Testis (tissue), 3 donors: ENCODE results near the gene GPR137. TPM values are rescaled to one million over a fixed set of nuclear protein-coding genes. Genes with fewer than 3 reads are reported as not detected.

Experiments
- DNase-seq: peaks from one replicate; pipeline ENCODE4 v3.0.0-alpha.2; 2019
- H3K27ac ChIP-seq, 2 donors: fragments of 200-600 bp; sonication (generic); one replicate each; pipeline ENCODE4 v1.5.1; 2019
- H3K27me3 ChIP-seq: fragments of 200-600 bp; sonication (generic); one replicate; pipeline ENCODE4 v1.5.1; 2019
- H3K36me3 ChIP-seq: fragments of 200-600 bp; sonication (generic); one replicate; pipeline ENCODE4 v1.5.1; 2017; ENCODE audit warnings: low read depth; ENCODE audit errors: missing control alignments
- H3K4me1 ChIP-seq: fragments of 200-600 bp; sonication (generic); one replicate; pipeline ENCODE4 v1.5.1; 2019
- H3K4me3 ChIP-seq, 2 donors: fragments of 200-600 bp; sonication (generic); one replicate each; pipeline ENCODE4 v1.5.1; 2017 to 2019
- H3K9me3 ChIP-seq: fragments of 200-600 bp; sonication (generic); one replicate; pipeline ENCODE4 v1.5.1; 2017
- POLR2A ChIP-seq: fragments of 450-650 bp; IDR thresholded peaks from one replicate; pipeline ENCODE4 v1.6.1; 2017; ENCODE audit warnings: antibody characterized with exemption, mild to moderate bottlenecking, moderate library complexity
- WGBS, 2 donors: methylation state at CpG; one replicate each; pipeline ENCODE4 v1.1.5; 2018; 5-methylcytosine and 5-hydroxymethylcytosine counted together
- intact Hi-C: fragments of 100-400 bp; cut with DNase I; formaldehyde crosslinking; loops from one replicate; pipeline ENCODE4 v1.15.1; 2023; ENCODE audit warnings: low total_unique reads
- polyA plus RNA-seq: library from polyadenylated mRNA; stranded (reverse); fragments of 350-450 nt; fragmentation: Illumina TruSeq; extraction: RNeasy Lipid Tissue Mini Kit (QIAGEN cat#74804); gene quantifications from one replicate; pipeline ENCODE4 v1.2.3, GENCODE V29; 2014; ENCODE audit warnings: low read depth, low replicate concordance; ENCODE audit not compliant: insufficient read depth
- total RNA-seq, 2 donors: library from RNA; depleted of rRNA; stranded (reverse); fragments of >200 nt; gene quantifications; one replicate each; pipeline ENCODE4 v1.2.3, GENCODE V29; 2016
- TF ChIP-seq, protein P1 (sequence below), 3 experiments: fragments of 450-650 bp in 2 of 3; fragments of 200-600 bp in 1 of 3; sonication (generic) in 1 of 3; IDR thresholded peaks; one replicate each; pipeline ENCODE4 v1.5.1; 2016 to 2019; ENCODE audit warnings: antibody characterized with exemption in 3 of 3, mild to moderate bottlenecking in 2 of 3, moderate library complexity in 1 of 3

Gene GPR137
- total and polyA plus RNA-seq, 3 donors from 2014 or later: 204 to 390 (median 230) TPM

- no peaks in the 10 kb centered on the region for H3K27me3 ChIP-seq
- H3K4me3 ChIP-seq: no peak overlapping the region
- H3K9me3 ChIP-seq: no peaks in the 10 kb centered on the region
- WGBS, 2 donors: 89 to 93% methylated on average over 11 of the region's 11 CpGs
- H3K4me1 ChIP-seq: peaks cover 10% of the 10 kb centered on the region
- no peak for TF ChIP-seq POLR2A
- TF ChIP-seq, protein P1, sequence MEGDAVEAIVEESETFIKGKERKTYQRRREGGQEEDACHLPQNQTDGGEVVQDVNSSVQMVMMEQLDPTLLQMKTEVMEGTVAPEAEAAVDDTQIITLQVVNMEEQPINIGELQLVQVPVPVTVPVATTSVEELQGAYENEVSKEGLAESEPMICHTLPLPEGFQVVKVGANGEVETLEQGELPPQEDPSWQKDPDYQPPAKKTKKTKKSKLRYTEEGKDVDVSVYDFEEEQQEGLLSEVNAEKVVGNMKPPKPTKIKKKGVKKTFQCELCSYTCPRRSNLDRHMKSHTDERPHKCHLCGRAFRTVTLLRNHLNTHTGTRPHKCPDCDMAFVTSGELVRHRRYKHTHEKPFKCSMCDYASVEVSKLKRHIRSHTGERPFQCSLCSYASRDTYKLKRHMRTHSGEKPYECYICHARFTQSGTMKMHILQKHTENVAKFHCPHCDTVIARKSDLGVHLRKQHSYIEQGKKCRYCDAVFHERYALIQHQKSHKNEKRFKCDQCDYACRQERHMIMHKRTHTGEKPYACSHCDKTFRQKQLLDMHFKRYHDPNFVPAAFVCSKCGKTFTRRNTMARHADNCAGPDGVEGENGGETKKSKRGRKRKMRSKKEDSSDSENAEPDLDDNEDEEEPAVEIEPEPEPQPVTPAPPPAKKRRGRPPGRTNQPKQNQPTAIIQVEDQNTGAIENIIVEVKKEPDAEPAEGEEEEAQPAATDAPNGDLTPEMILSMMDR (IDR thresholded peaks at IDR 0.05): no peak
- no peak overlapping the region for H3K27ac ChIP-seq
- intact Hi-C loops: no loop called here
- H3K36me3 ChIP-seq: no peaks in the 10 kb centered on the region
- DNase-seq: no peak
Observed at GRCh38 chr11:64324692-64325469, 39.2 kb downstream of the GPR137 start.

- no peak for DNase-seq
- Histone ChIP-seq H3K27ac (no peak overlapping the region), H3K9me3 (no peaks in the 10 kb centered on the region), H3K27me3 (no peaks in the 10 kb centered on the region), H3K4me3 (no peak overlapping the region), H3K4me1 (peaks cover 17% of the 10 kb centered on the region), H3K36me3 (no peaks in the 10 kb centered on the region)
- intact Hi-C loops: no loop called here
- 96% methylated on average over 2 of the region's 2 CpGs for WGBS, 2 donors
- TF ChIP-seq, protein P1 (IDR thresholded peaks at IDR 0.05): no peak
- no peak for TF ChIP-seq POLR2A
Observed at GRCh38 chr11:64327375-64327774, 41.7 kb downstream of the GPR137 start.

GRCh38 chr11:64327993-64328392, 42.3 kb downstream of the GPR137 start:
- intact Hi-C loops: no loop called here
- DNase-seq: no peak
- Histone ChIP-seq H3K4me3 (no peak overlapping the region), H3K27me3 (no peaks in the 10 kb centered on the region), H3K9me3 (no peaks in the 10 kb centered on the region), H3K36me3 (no peaks in the 10 kb centered on the region), H3K4me1 (peaks cover 17% of the 10 kb centered on the region), H3K27ac (no peak overlapping the region)
- TF ChIP-seq POLR2A: no peak
- TF ChIP-seq, protein P1 (IDR thresholded peaks at IDR 0.05): no peak
- WGBS, 2 donors: 91 to 95% methylated on average over 3 of the region's 3 CpGs

DNA sequence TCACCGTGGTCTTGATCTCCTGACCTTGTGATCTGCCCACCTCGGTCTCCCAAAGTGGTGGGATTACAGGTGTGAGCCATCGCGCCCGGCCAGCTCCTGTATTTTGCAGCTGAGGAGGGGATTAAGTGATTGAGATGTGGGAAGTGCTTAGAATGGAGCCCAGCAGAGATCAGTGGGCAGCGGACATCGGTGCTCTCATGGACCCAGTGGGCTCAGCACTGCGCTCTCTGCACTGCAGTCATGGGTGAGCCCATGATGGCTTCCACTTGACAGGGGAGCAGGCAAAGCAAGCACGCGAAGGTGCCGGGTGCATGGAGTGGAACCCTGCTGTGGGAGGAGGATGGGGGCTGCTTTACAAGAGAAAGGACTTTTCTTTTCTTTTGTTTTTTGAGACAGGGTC, 45.2 kb downstream of the GPR137 start:
- intact Hi-C loops: no loop called here
- Histone ChIP-seq H3K4me1 (peaks cover 17% of the 10 kb centered on the region), H3K27me3 (no peaks in the 10 kb centered on the region), H3K4me3 (no peak overlapping the region), H3K36me3 (no peaks in the 10 kb centered on the region), H3K9me3 (no peaks in the 10 kb centered on the region), H3K27ac (no peak overlapping the region)
- TF ChIP-seq POLR2A: no peak
- TF ChIP-seq, protein P1 (IDR thresholded peaks at IDR 0.05): no peak
- 77 to 84% methylated on average over 11 of the region's 11 CpGs for WGBS, 2 donors
- no peak for DNase-seq
